ENCODE data around the gene APEH.

DNA sequence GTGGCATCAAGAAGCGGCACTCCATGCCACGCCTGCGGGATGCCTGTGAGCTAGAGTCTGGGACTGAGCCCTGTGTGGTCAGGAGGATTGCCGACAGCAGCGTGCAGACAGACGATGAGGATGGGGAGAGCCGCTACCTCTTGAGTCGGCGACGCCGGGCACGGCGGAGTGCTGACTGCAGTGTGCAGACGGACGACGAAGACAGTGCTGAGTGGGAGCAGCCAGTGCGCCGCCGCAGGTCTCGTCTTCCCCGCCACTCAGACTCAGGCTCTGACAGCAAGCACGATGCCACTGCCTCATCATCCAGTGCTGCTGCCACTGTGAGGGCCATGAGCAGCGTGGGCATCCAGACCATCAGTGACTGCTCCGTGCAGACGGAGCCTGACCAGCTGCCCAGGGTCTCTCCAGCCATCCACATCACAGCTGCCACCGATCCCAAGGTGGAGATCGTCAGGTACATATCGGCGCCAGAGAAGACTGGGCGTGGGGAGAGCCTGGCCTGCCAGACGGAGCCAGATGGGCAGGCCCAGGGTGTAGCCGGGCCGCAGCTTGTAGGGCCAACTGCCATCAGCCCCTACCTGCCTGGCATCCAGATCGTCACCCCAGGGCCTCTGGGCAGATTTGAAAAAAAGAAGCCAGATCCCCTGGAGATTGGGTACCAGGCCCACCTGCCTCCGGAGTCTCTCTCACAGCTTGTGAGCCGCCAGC is 16.8 kb upstream of the APEH start:
- TF ChIP-seq, protein P1, sequence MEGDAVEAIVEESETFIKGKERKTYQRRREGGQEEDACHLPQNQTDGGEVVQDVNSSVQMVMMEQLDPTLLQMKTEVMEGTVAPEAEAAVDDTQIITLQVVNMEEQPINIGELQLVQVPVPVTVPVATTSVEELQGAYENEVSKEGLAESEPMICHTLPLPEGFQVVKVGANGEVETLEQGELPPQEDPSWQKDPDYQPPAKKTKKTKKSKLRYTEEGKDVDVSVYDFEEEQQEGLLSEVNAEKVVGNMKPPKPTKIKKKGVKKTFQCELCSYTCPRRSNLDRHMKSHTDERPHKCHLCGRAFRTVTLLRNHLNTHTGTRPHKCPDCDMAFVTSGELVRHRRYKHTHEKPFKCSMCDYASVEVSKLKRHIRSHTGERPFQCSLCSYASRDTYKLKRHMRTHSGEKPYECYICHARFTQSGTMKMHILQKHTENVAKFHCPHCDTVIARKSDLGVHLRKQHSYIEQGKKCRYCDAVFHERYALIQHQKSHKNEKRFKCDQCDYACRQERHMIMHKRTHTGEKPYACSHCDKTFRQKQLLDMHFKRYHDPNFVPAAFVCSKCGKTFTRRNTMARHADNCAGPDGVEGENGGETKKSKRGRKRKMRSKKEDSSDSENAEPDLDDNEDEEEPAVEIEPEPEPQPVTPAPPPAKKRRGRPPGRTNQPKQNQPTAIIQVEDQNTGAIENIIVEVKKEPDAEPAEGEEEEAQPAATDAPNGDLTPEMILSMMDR (IDR thresholded peaks at IDR 0.05; ENCODE audit: low read length) = no peak
- TF ChIP-seq EZH2 (IDR thresholded peaks at IDR 0.05; ENCODE audit: borderline replicate concordance, low read length) = no peak

All from OCI-LY1 (cell line).